HG03039 (cell line): ENCODE data around the gene FAM227B.
"Not testable (repeated sequence)": the region's sequence is repeated elsewhere in the genome, so short reads cannot be mapped to it uniquely, and the experiment has no call there.

Experiments used
- ATAC-seq: cut with Tn5 transposase; IDR thresholded peaks from one replicate; pipeline ENCODE4 v1.9.1; 2021; ENCODE audit warnings: mild to moderate bottlenecking, moderate library complexity; ENCODE audit not compliant: unreplicated experiment

The FAM227B gene

GRCh38 chr15:49495993-49496753 lies 124.4 kb downstream of the FAM227B start:
- no peak for ATAC-seq

GRCh38 chr15:49494842-49495241 lies 125.8 kb downstream of the FAM227B start:
- no peak for ATAC-seq

- ATAC-seq: no peak
Observed at GRCh38 chr15:49492830-49493229, 127.8 kb downstream of the FAM227B start.

GRCh38 chr15:49492151-49492550 lies 128.5 kb downstream of the FAM227B start:
- ATAC-seq: no peak

- ATAC-seq: no peak
Observed at GRCh38 chr15:49490966-49491365, 129.7 kb downstream of the FAM227B start.

GRCh38 chr15:49485401-49485800 lies 135.2 kb downstream of the FAM227B start:
- ATAC-seq: not testable (repeated sequence)

GRCh38 chr15:49478982-49479381 lies 141.6 kb downstream of the FAM227B start:
- ATAC-seq: not testable (repeated sequence)

GRCh38 chr15:49478021-49478420 lies 142.6 kb downstream of the FAM227B start:
- not testable (repeated sequence) for ATAC-seq

- no peak for ATAC-seq
Observed at GRCh38 chr15:49473031-49473430, 147.6 kb downstream of the FAM227B start.

GRCh38 chr15:49472338-49472737 lies 148.3 kb downstream of the FAM227B start:
- no peak for ATAC-seq

GRCh38 chr15:49471733-49472132 lies 148.9 kb downstream of the FAM227B start:
- peak; percentile 69 for ATAC-seq

GRCh38 chr15:49471248-49471647 lies 149.4 kb downstream of the FAM227B start:
- peak; percentile 26 for ATAC-seq

GRCh38 chr15:49468481-49468839 lies 152.2 kb downstream of the FAM227B start:
- no peak for ATAC-seq

GRCh38 chr15:49467746-49468480 lies 152.7 kb downstream of the FAM227B start:
- no peak for ATAC-seq

GRCh38 chr15:49466119-49466518 lies 154.5 kb downstream of the FAM227B start:
- ATAC-seq: no peak

GRCh38 chr15:49464522-49464921 lies 156.1 kb downstream of the FAM227B start:
- no peak for ATAC-seq

- ATAC-seq: no peak
Observed at GRCh38 chr15:49462232-49462844, 158.3 kb downstream of the FAM227B start.

GRCh38 chr15:49460411-49460941 lies 160.1 kb downstream of the FAM227B start:
- ATAC-seq: no peak

GRCh38 chr15:49458145-49458544 lies 162.5 kb downstream of the FAM227B start:
- ATAC-seq: no peak

- no peak for ATAC-seq
Observed at GRCh38 chr15:49456166-49456565, 164.5 kb downstream of the FAM227B start.

- no peak for ATAC-seq
Observed at GRCh38 chr15:49452595-49452994, 168.0 kb downstream of the FAM227B start.

GRCh38 chr15:49441816-49442215 lies 178.8 kb downstream of the FAM227B start:
- no peak for ATAC-seq
